ENCODE measurements around the gene SDHA. TPM values are rescaled to one million over a fixed set of nuclear protein-coding genes. Genes with fewer than 3 reads are reported as not detected.

SDHA gene
- total RNA-seq, 1 donor from 2014 or later: 73.5 TPM

- peaks cover 7% of the 10 kb centered on the region for H3K4me1 Mint-ChIP-seq (ENCODE audit: unreplicated experiment)
- H3K27me3 Mint-ChIP-seq (ENCODE audit: unreplicated experiment): peaks cover 12% of the 10 kb centered on the region
- no peak overlapping the region for H3K4me3 Mint-ChIP-seq (ENCODE audit: unreplicated experiment)
- no peak for DNase-seq (ENCODE audit: low spot score)
- peaks cover 21% of the 10 kb centered on the region for H3K36me3 Mint-ChIP-seq (ENCODE audit: low read depth, unreplicated experiment)
- TF ChIP-seq CTCF (IDR thresholded peaks at IDR 0.05; ENCODE audit: unreplicated experiment): no peak
- H3K9me3 Mint-ChIP-seq (ENCODE audit: unreplicated experiment): no peaks in the 10 kb centered on the region
- no peak overlapping the region for H3K27ac Mint-ChIP-seq (ENCODE audit: unreplicated experiment)
Measured at GRCh38 chr5:305459-305858, 87.3 kb downstream of the SDHA start.

GRCh38 chr5:306011-306805 lies 88.1 kb downstream of the SDHA start:
- Mint-ChIP-seq H3K4me1 (ENCODE audit: unreplicated experiment) (peaks cover 15% of the 10 kb centered on the region), H3K27ac (ENCODE audit: unreplicated experiment) (no peak overlapping the region), H3K9me3 (ENCODE audit: unreplicated experiment) (no peaks in the 10 kb centered on the region), H3K36me3 (ENCODE audit: low read depth, unreplicated experiment) (peaks cover 17% of the 10 kb centered on the region), H3K27me3 (ENCODE audit: unreplicated experiment) (peaks cover 11% of the 10 kb centered on the region), H3K4me3 (ENCODE audit: unreplicated experiment) (peak overlapping the region; percentile 37)
- TF ChIP-seq CTCF (IDR thresholded peaks at IDR 0.05; ENCODE audit: unreplicated experiment): no peak
- no peak for DNase-seq (ENCODE audit: low spot score)

Other genes with a start within 250 kb of the SDHA start
- gene PLEKHG4B, start 126.2 kb upstream of the SDHA start, total RNA-seq (ENCODE audit: unreplicated experiment): 6.8 TPM
- gene LRRC14B, start 26.8 kb upstream of the SDHA start, total RNA-seq (ENCODE audit: unreplicated experiment): not detected
- gene CCDC127, start 167 bp upstream of the SDHA start, total RNA-seq (ENCODE audit: unreplicated experiment): 8.1 TPM
- gene PDCD6, start 53.3 kb downstream of the SDHA start, total RNA-seq (ENCODE audit: unreplicated experiment): 101 TPM
- gene AHRR, start 103.4 kb downstream of the SDHA start, total RNA-seq (ENCODE audit: unreplicated experiment): 8.7 TPM
- 43.9 TPM for gene EXOC3, start 224.9 kb downstream of the SDHA start, total RNA-seq (ENCODE audit: unreplicated experiment)

Measured in endothelial cell (in vitro differentiated cells).